B cell (primary cell): Measurements from ENCODE around the gene CDK6. TPM values are rescaled to one million over a fixed set of nuclear protein-coding genes. Genes with fewer than 3 reads are reported as not detected.

ENCODE experiments used
- ATAC-seq: fragments of 200-7000 bp; cut with Tn5 transposase; one replicate; pipeline ENCODE4 v1.10.0; 2021; ENCODE audit warnings: low read depth, mild to moderate bottlenecking, moderate number of reproducible peaks, moderate library complexity
- CTCF ChIA-PET: fragments of 350-600 bp; sonication (Branson Sonifier 250); formaldehyde crosslinking; loops from one replicate; lab custom pipeline; 2021; ENCODE audit warnings: antibody characterized with exemption, inconsistent platforms; lab: Charles Lee
- POLR2A ChIA-PET: fragments of 350-600 bp; sonication (Branson Sonifier 250); formaldehyde crosslinking; loops from one replicate; lab custom pipeline; 2021; ENCODE audit warnings: antibody characterized with exemption; lab: Charles Lee
- DNase-seq: peaks from one replicate; pipeline ENCODE4 v3.0.0; 2013
- H2AFZ ChIP-seq: 2 replicates; pipeline ENCODE4 v1.6.1; 2012; ENCODE audit warnings: mild to moderate bottlenecking, low read depth, low read length; ENCODE audit not compliant: insufficient read depth, poor library complexity, severe bottlenecking
- H3K27ac ChIP-seq, 2 donors: 1 replicate in 1 of 2; 2 replicates in 1 of 2; pipeline ENCODE4 v1.5.1; 2012 to 2013; ENCODE audit warnings: low read length in 2 of 2, mild to moderate bottlenecking in 2 of 2, moderate library complexity in 1 of 2
- H3K27me3 ChIP-seq, 4 experiments: fragments of 200-600 bp in 1 of 4; sonication (generic) in 1 of 4; replicated peaks in 1 of 4; 1 replicate in 2 of 4; 2 replicates in 2 of 4; pipeline versions ENCODE4 v1.6.1 to v1.7.0; 2013 to 2016; ENCODE audit warnings: low read length in 3 of 4, mild to moderate bottlenecking in 2 of 4, mixed read lengths in 1 of 4, moderate library complexity in 1 of 4; ENCODE audit not compliant: insufficient read depth in 4 of 4, control insufficient read depth in 3 of 4; ENCODE audit errors: control extremely low read depth in 1 of 4
- H3K36me3 ChIP-seq, 2 experiments: replicated peaks in 1 of 2; 1 replicate in 1 of 2; 2 replicates in 1 of 2; pipeline versions ENCODE4 v1.6.1 to v1.7.1; 2013; ENCODE audit warnings: low read length in 1 of 2; ENCODE audit not compliant: insufficient read depth in 2 of 2, control insufficient read depth in 1 of 2; ENCODE audit errors: control extremely low read depth in 1 of 2, extremely low read depth in 1 of 2
- H3K4me1 ChIP-seq, 2 donors: fragments of 200-600 bp in 1 of 2; sonication (generic) in 1 of 2; 1 replicate in 1 of 2; 2 replicates in 1 of 2; pipeline versions ENCODE4 v1.5.1 to v1.6.1; 2013 to 2017; ENCODE audit warnings: low read length in 2 of 2; ENCODE audit not compliant: control insufficient read depth in 2 of 2, insufficient read depth in 2 of 2
- H3K4me2 ChIP-seq: replicated peaks from 2 replicates; pipeline ENCODE3; 2012; ENCODE audit warnings: mild to moderate bottlenecking, low read depth, low read length; ENCODE audit not compliant: poor library complexity, severe bottlenecking
- H3K4me3 ChIP-seq, 5 experiments: fragments of 200-600 bp in 1 of 5; sonication (generic) in 1 of 5; 1 replicate in 3 of 5; 2 replicates in 2 of 5; pipeline versions ENCODE4 v1.5.1 to v1.7.0; 2011 to 2016; ENCODE audit warnings: low read length in 4 of 5, mild to moderate bottlenecking in 4 of 5, low read depth in 2 of 5, control low read depth in 1 of 5, moderate library complexity in 1 of 5; ENCODE audit not compliant: insufficient read depth in 1 of 5; ENCODE audit errors: control extremely low read depth in 1 of 5, extremely low read depth in 1 of 5
- H3K79me2 ChIP-seq: fragments of 200-600 bp; sonication (generic); one replicate; pipeline ENCODE4 v1.6.0; 2016; ENCODE audit warnings: low read length; ENCODE audit not compliant: control insufficient read depth, insufficient read depth
- H3K9ac ChIP-seq: fragments of 200-600 bp; sonication (generic); 2 replicates; pipeline ENCODE4 v1.6.1; 2017; ENCODE audit warnings: mild to moderate bottlenecking, low read length, moderate library complexity
- H3K9me3 ChIP-seq, 3 donors: one replicate each; pipeline versions ENCODE4 v1.6.1 to v1.7.1; 2013; ENCODE audit warnings: low read length in 2 of 3; ENCODE audit not compliant: control insufficient read depth in 2 of 3, insufficient read depth in 1 of 3; ENCODE audit errors: control extremely low read depth in 1 of 3
- H4K20me1 ChIP-seq: 2 replicates; pipeline ENCODE4 v1.6.0; 2012; ENCODE audit warnings: mild to moderate bottlenecking, low read length; ENCODE audit not compliant: insufficient read depth, control insufficient read depth, poor library complexity, severe bottlenecking
- H3K27ac Mint-ChIP-seq: one replicate; pipeline ENCODE4 v1.8.0; 2021; ENCODE audit warnings: mixed read lengths
- H3K27me3 Mint-ChIP-seq: one replicate; pipeline ENCODE4 v1.8.0; 2021; ENCODE audit warnings: mixed read lengths
- H3K4me1 Mint-ChIP-seq: one replicate; pipeline ENCODE4 v1.8.0; 2021; ENCODE audit warnings: mixed read lengths
- H3K4me3 Mint-ChIP-seq: one replicate; pipeline ENCODE4 v1.8.0; 2021; ENCODE audit warnings: mixed read lengths
- H3K9me3 Mint-ChIP-seq: one replicate; pipeline ENCODE4 v1.8.0; 2022; ENCODE audit warnings: mixed read lengths; ENCODE audit not compliant: insufficient read depth
- CTCF ChIP-seq: fragments of 200-600 bp; IDR thresholded peaks from one replicate; pipeline ENCODE4 v1.8.0; 2022; ENCODE audit warnings: antibody characterized with exemption, mild to moderate bottlenecking
- EZH2 ChIP-seq: IDR thresholded peaks from 2 replicates; pipeline ENCODE4 v1.6.1; 2012; ENCODE audit warnings: borderline replicate concordance, low read depth, mild to moderate bottlenecking, moderate library complexity, low read length; ENCODE audit not compliant: insufficient read depth, poor library complexity, severe bottlenecking
- WGBS: methylation state at CpG from one replicate; pipeline ENCODE4 v1.1.5; 2013; ENCODE audit warnings: missing lambda C conversion rate; ENCODE audit not compliant: insufficient coverage; 5-methylcytosine and 5-hydroxymethylcytosine counted together
- intact Hi-C: fragments of 100-400 bp; cut with micrococcal nuclease; formaldehyde crosslinking; loops from one replicate; pipeline ENCODE4 v1.10.0; 2022
- polyA plus RNA-seq: library from polyadenylated mRNA; depleted of rRNA; stranded (reverse); fragments of >200 nt; gene quantifications from 2 replicates; pipeline ENCODE4 v1.2.3, GENCODE V29; 2012
- total RNA-seq, 2 donors: library from RNA; stranded (reverse); fragments of 120-200 nt in 1 of 2; gene quantifications; 1 replicate in 1 of 2; 2 replicates in 1 of 2; pipeline versions ENCODE4 v1.2.3 to v1.2.4, GENCODE V29; 2013 to 2022

Gene CDK6
- total and polyA plus RNA-seq, 2 donors (not counting 1 experiment from before 2014, with no cell fraction given) = 3.0 to 14.6 TPM

- Histone ChIP-seq H2AFZ (no peak overlapping the region), H3K36me3 (no peaks in the 10 kb centered on the region), H4K20me1 (no peaks in the 10 kb centered on the region), H3K27ac (no peak overlapping the region), H3K79me2 (no peaks in the 10 kb centered on the region), H3K4me2 (no peak overlapping the region), H3K4me1 (no peaks in the 10 kb centered on the region), H3K4me3 (no peak overlapping the region), H3K27me3 (no peaks in the 10 kb centered on the region), H3K9me3 (no peaks in the 10 kb centered on the region), H3K9ac (no peak overlapping the region)
- ATAC-seq (no peak), DNase-seq (no peak)
- H3K4me3 Mint-ChIP-seq = no peak overlapping the region
- ChIA-PET CTCF (no interaction called here), POLR2A (no interaction called here)
- H3K27ac Mint-ChIP-seq = no peak overlapping the region
- TF ChIP-seq EZH2 = no peak
- TF ChIP-seq CTCF = no peak
- intact Hi-C loops = no loop called here
- peaks cover 4% of the 10 kb centered on the region for H3K4me1 Mint-ChIP-seq
- WGBS = 92% methylated on average over 2 of the region's 2 CpGs
- no peaks in the 10 kb centered on the region for H3K27me3 Mint-ChIP-seq
- no peaks in the 10 kb centered on the region for H3K9me3 Mint-ChIP-seq
Observed at GRCh38 chr7:92699560-92699959, 136.8 kb downstream of the CDK6 start.

- peaks cover 4% of the 10 kb centered on the region for H3K4me1 Mint-ChIP-seq
- Histone ChIP-seq H2AFZ (no peak overlapping the region), H3K79me2 (no peaks in the 10 kb centered on the region), H4K20me1 (no peaks in the 10 kb centered on the region), H3K9me3 (no peaks in the 10 kb centered on the region), H3K27ac (no peak overlapping the region), H3K4me2 (no peak overlapping the region), H3K9ac (no peak overlapping the region), H3K4me3 (no peak overlapping the region), H3K27me3 (no peaks in the 10 kb centered on the region), H3K36me3 (no peaks in the 10 kb centered on the region), H3K4me1 (no peaks in the 10 kb centered on the region)
- CTCF ChIA-PET = interaction anchor here (0.7 to 1.3 kb wide), 2 partner anchors 33 to 135 kb away, joined by 4 to 5 read pairs; no protein-coding TSS in a partner anchor
- intact Hi-C loops = no loop called here
- no peaks in the 10 kb centered on the region for H3K27me3 Mint-ChIP-seq
- no peak overlapping the region for H3K27ac Mint-ChIP-seq
- no peak overlapping the region for H3K4me3 Mint-ChIP-seq
- DNase-seq = no peak
- POLR2A ChIA-PET = no interaction called here
- WGBS = 100% methylated on average over 4 of the region's 12 CpGs
- H3K9me3 Mint-ChIP-seq = no peaks in the 10 kb centered on the region
- ATAC-seq = no peak
- TF ChIP-seq CTCF = no peak
Observed at GRCh38 chr7:92698237-92698841, 138.0 kb downstream of the CDK6 start.
